Ascending aorta (tissue), 2 donors: ENCODE measurements around the gene MMP25. TPM values are rescaled to one million over a fixed set of nuclear protein-coding genes. Genes with fewer than 3 reads are reported as not detected.

ENCODE experiments used
- DNase-seq, 2 donors: peaks; one replicate each; pipeline ENCODE4 v3.0.0-alpha.2; 2019; ENCODE audit warnings: low spot score in 2 of 2
- H3K27ac ChIP-seq, 2 donors: fragments of 200-600 bp; sonication (generic); one replicate each; pipeline ENCODE4 v1.5.1; 2016 to 2017; ENCODE audit warnings: mild to moderate bottlenecking in 1 of 2
- H3K27me3 ChIP-seq: fragments of 200-600 bp; sonication (generic); one replicate; pipeline ENCODE4 v1.5.1; 2017
- H3K36me3 ChIP-seq, 2 donors: fragments of 200-600 bp; sonication (generic); one replicate each; pipeline ENCODE4 v1.5.1; 2016
- H3K4me1 ChIP-seq, 2 donors: fragments of 200-600 bp; sonication (generic); one replicate each; pipeline ENCODE4 v1.5.1; 2016 to 2017; ENCODE audit warnings: mild to moderate bottlenecking in 1 of 2
- H3K4me3 ChIP-seq, 2 donors: fragments of 200-600 bp; sonication (generic); one replicate each; pipeline ENCODE4 v1.5.1; 2016 to 2017; ENCODE audit warnings: mild to moderate bottlenecking in 1 of 2
- H3K9me3 ChIP-seq, 2 donors: fragments of 200-600 bp; sonication (generic); one replicate each; pipeline ENCODE4 v1.5.1; 2016
- intact Hi-C: fragments of 100-400 bp; cut with DNase I; formaldehyde crosslinking; loops from one replicate; pipeline ENCODE4 v1.15.1; 2023
- total RNA-seq: library from RNA; depleted of rRNA; stranded (reverse); fragments of >200 nt; gene quantifications from one replicate; pipeline ENCODE4 v1.1.0, GENCODE V29; 2016
- TF ChIP-seq, protein P1 (sequence below), 3 experiments: fragments of 200-600 bp in 2 of 3; fragments of 450-650 bp in 1 of 3; sonication (generic) in 2 of 3; IDR thresholded peaks; one replicate each; pipeline ENCODE4 v1.5.1; 2016 to 2019; ENCODE audit warnings: antibody characterized with exemption in 3 of 3, mild to moderate bottlenecking in 1 of 3, moderate library complexity in 1 of 3

Gene MMP25
- total RNA-seq, 1 donor from 2014 or later, result 0.21 TPM

DNA sequence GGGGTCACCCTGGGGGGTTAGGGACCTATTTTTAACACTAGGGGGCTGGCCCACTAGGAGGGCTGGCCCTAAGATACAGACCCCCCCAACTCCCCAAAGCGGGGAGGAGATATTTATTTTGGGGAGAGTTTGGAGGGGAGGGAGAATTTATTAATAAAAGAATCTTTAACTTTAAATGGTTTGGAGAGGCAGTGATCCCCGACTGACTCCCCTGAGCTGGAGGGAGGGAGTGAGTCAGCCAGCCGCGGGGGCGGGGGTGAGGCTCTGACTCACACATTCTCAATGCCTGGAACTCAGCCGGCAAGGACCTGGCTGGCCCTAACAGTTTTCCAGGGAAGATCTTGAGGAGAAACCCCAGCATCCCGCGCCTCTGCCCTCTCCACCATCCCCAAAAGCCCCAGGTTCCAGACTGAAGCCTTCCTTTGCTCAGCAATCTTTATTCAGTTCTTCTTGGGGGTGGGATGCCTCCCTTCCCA is 24.1 kb upstream of the MMP25 start:
- peak overlapping the region; percentile 98 to 100 for H3K27ac ChIP-seq
- peak overlapping the region; percentile 93 to 95 for H3K4me3 ChIP-seq
- no peaks in the 10 kb centered on the region for H3K9me3 ChIP-seq
- H3K4me1 ChIP-seq, result peaks cover 9 to 34% of the 10 kb centered on the region in 2 donors
- peaks cover 5% of the 10 kb centered on the region for H3K27me3 ChIP-seq
- TF ChIP-seq, protein P1, sequence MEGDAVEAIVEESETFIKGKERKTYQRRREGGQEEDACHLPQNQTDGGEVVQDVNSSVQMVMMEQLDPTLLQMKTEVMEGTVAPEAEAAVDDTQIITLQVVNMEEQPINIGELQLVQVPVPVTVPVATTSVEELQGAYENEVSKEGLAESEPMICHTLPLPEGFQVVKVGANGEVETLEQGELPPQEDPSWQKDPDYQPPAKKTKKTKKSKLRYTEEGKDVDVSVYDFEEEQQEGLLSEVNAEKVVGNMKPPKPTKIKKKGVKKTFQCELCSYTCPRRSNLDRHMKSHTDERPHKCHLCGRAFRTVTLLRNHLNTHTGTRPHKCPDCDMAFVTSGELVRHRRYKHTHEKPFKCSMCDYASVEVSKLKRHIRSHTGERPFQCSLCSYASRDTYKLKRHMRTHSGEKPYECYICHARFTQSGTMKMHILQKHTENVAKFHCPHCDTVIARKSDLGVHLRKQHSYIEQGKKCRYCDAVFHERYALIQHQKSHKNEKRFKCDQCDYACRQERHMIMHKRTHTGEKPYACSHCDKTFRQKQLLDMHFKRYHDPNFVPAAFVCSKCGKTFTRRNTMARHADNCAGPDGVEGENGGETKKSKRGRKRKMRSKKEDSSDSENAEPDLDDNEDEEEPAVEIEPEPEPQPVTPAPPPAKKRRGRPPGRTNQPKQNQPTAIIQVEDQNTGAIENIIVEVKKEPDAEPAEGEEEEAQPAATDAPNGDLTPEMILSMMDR (IDR thresholded peaks at IDR 0.05), result no peak
- DNase-seq, result peak; percentile 84 to 97
- peaks cover 15 to 16% of the 10 kb centered on the region in 2 donors for H3K36me3 ChIP-seq
- intact Hi-C loops, result loop anchor here (2.0 to 10.0 kb wide), 8 partner anchors 117 to 1410 kb away; partner anchors contain the start of genes BRICD5, CEMP1, CRAMP1 and IFT140

DNA sequence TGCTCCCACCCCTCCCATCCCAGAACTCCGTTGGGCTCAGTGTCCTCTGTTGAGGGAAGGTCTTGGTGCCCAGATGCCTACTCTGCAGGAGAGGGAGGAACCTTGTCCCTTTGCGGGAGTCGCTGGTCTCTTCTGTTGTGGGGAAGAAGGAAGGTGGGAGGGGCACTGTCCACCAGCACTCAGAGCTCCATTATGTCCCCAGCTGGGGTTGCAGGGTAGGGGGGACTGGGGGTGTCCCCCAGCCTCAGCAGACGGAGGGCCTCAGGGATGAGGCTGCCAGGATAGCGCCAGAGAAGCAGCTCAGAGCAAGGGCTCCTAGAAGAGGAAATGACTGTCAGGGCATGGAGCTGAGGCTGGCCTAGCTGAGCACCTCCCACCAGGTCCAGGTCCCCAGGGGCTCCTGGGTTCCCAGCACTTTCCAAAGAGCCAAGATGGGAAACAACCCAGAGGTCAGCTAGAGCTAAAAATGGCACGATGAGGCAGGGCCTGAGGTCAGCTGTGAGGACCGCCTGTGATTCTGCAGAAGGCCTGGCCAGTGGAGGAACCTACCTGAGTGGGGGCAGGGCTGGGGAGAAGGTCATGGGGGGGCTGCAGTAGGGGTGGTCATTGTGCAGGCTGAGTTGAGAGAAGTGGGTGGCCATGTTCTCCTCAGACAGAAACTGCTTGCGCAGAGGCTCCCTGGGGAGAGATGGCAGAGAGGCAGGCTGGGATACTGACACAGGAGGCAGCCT is 23.5 kb upstream of the MMP25 start:
- H3K27me3 ChIP-seq, result no peaks in the 10 kb centered on the region
- peaks cover 18 to 20% of the 10 kb centered on the region in 2 donors for H3K36me3 ChIP-seq
- peak overlapping the region; percentile 93 to 95 for H3K4me3 ChIP-seq
- H3K9me3 ChIP-seq, result no peaks in the 10 kb centered on the region
- TF ChIP-seq, protein P1 (IDR thresholded peaks at IDR 0.05), result no peak
- peaks cover 9 to 34% of the 10 kb centered on the region in 2 donors for H3K4me1 ChIP-seq
- peak; percentile 47 to 93 for DNase-seq
- peak overlapping the region; percentile 98 to 100 for H3K27ac ChIP-seq
- intact Hi-C loops, result loop anchor here (2.0 to 10.0 kb wide), 8 partner anchors 118 to 1411 kb away; partner anchors contain the start of genes BRICD5, CEMP1, CRAMP1 and IFT140

DNA sequence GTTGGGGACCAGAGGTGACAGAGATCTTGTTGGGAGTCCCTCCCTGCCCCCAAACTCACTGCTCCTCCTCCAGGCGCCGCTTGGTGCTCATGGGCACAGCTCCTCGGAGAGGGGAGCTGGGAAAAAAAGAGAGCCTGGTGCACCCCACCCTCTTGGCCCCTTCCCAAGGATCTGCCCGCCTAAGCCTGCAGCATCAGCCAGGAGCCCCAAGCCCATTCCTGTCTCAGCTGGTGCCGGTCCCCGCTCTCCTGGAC is 23.0 kb upstream of the MMP25 start:
- H3K4me1 ChIP-seq, result peaks cover 9 to 30% of the 10 kb centered on the region in 2 donors
- intact Hi-C loops, result loop anchor here (2.0 to 10.0 kb wide), 8 partner anchors 119 to 1411 kb away; partner anchors contain the start of genes BRICD5, CEMP1, CRAMP1 and IFT140
- peak overlapping the region; percentile 93 to 95 for H3K4me3 ChIP-seq
- H3K9me3 ChIP-seq, result no peaks in the 10 kb centered on the region
- H3K27ac ChIP-seq, result peak overlapping the region; percentile 98 to 100
- TF ChIP-seq, protein P1 (IDR thresholded peaks at IDR 0.05), result no peak
- H3K36me3 ChIP-seq, result peaks cover 18 to 20% of the 10 kb centered on the region in 2 donors
- no peaks in the 10 kb centered on the region for H3K27me3 ChIP-seq
- DNase-seq, result peak in 1 of 2 donors; percentile 79

DNA sequence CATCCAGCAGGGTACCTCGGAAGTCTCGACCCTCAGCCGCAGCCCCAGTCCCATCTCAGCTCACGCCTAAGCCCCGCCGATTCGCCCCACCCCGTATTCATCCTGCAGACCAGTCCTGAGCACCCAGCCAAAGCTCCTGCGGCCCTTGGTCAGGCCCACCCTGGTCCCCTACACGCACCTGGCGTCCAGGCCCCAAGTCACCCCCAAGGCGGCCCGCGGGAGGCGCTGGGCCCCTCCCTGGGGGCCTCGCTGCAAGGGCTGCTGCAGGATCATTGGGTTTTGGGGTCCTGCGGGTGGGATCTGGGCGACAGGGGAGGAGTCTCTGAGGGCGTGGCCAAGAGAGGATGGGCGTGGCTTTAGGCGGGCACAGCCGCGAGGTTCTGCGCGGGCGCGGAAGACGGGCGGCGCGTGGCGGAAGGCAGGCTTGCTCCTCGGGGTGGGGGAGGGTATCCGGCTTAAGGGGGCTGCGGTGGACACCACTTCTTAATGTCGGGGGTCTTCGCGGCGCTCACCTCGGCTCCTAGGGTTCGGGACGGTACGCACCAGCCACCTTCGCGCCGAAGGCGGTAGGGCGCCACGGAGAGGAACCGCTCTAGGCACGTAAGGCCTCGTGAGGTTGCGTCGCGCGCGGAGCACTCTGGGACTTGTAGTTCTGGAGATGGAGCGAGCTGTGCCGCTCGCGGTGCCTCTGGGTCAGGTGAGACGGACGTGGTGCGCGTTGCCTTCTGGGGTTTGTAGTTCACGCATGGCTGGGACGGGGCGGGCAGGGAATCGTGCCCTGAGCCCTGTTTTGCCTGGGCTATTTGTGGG is 22.5 kb upstream of the MMP25 start, which contains the start of the genes HCFC1R1 and THOC6:
TSS of gene HCFC1R1 (minus strand) at position 274 of the 810 bp plus-strand sequence. CDS start at position 273, 1 bp downstream.
TSS of gene THOC6 (plus strand) at position 367 of the 810 bp plus-strand sequence. CDS start at position 659, 292 bp downstream.
- Histone ChIP-seq H3K9me3 (no peaks in the 10 kb centered on the region), H3K27me3 (no peaks in the 10 kb centered on the region), H3K4me3 (peak within 1 kb of the TSS; percentile 93 to 95), H3K27ac (peak within 1 kb of the TSS; percentile 98 to 100), H3K4me1 (peaks cover 9 to 30% of the 10 kb centered on the region in 2 donors), H3K36me3 (peaks cover 18 to 20% of the 10 kb centered on the region in 2 donors)
- DNase-seq, result peak; percentile 91 to 99
- intact Hi-C loops, result loop anchor here (2.0 to 10.0 kb wide), 8 partner anchors 119 to 1412 kb away; partner anchors contain the start of genes BRICD5, CEMP1, CRAMP1 and IFT140
- TF ChIP-seq, protein P1 (IDR thresholded peaks at IDR 0.05), result no peak
